H1 (cell line): ENCODE results near the gene TUBA8. TPM values are rescaled to one million over a fixed set of nuclear protein-coding genes. Genes with fewer than 3 reads are reported as not detected.

ENCODE experiments used
- CTCF ChIA-PET: fragments of 300-600 bp; sonication (Branson Sonifier 250); formaldehyde crosslinking; loops from one replicate; lab custom pipeline; 2021; ENCODE audit not compliant: partially characterized antibody; lab: Charles Lee
- POLR2A ChIA-PET: fragments of 300-600 bp; sonication (Branson Sonifier 250); formaldehyde crosslinking; loops from one replicate; lab custom pipeline; 2021; ENCODE audit warnings: inconsistent platforms; ENCODE audit not compliant: partially characterized antibody; lab: Charles Lee
- DNase-seq, 2 experiments: peaks; one replicate each; pipeline versions ENCODE4 v3.0.0 to v3.0.0-alpha.2; 2010 to 2022; ENCODE audit warnings: low spot score in 2 of 2, low read depth in 1 of 2, mixed read lengths in 1 of 2
- FAIRE-seq: peaks from 2 replicates; lab custom pipeline; 2011; peaks lifted over from hg19 to GRCh38; lab: Jason Lieb, UNC
- H2AFZ ChIP-seq: 2 replicates; pipeline ENCODE4 v1.8.1; 2012; ENCODE audit warnings: low read length, inconsistent platforms
- H2AK5ac ChIP-seq: 2 replicates; pipeline ENCODE4 v1.6.1; 2013; ENCODE audit warnings: low read depth, low read length
- H2BK120ac ChIP-seq: replicated peaks from 2 replicates; pipeline ENCODE3; 2013; ENCODE audit warnings: low read depth, low read length, inconsistent platforms
- H2BK12ac ChIP-seq: 2 replicates; pipeline ENCODE4 v1.6.1; 2013; ENCODE audit warnings: low read depth, low read length
- H2BK15ac ChIP-seq: 2 replicates; pipeline ENCODE4 v1.6.1; 2013; ENCODE audit warnings: low read length
- H2BK20ac ChIP-seq: 2 replicates; pipeline ENCODE4 v1.6.1; 2013; ENCODE audit warnings: low read length
- H2BK5ac ChIP-seq: 2 replicates; pipeline ENCODE4 v1.6.1; 2013; ENCODE audit warnings: low read depth, low read length
- H3K14ac ChIP-seq: 2 replicates; pipeline ENCODE4 v1.6.1; 2013; ENCODE audit warnings: inconsistent platforms; ENCODE audit not compliant: insufficient read length
- H3K18ac ChIP-seq: 2 replicates; pipeline ENCODE4 v1.6.1; 2013; ENCODE audit warnings: low read length; ENCODE audit errors: extremely low read depth
- H3K23ac ChIP-seq: 2 replicates; pipeline ENCODE4 v1.6.1; 2013; ENCODE audit warnings: inconsistent platforms; ENCODE audit not compliant: insufficient read length
- H3K23me2 ChIP-seq: 2 replicates; pipeline ENCODE4 v1.6.1; 2013; ENCODE audit warnings: low read depth, low read length
- H3K27ac ChIP-seq: 2 replicates; pipeline ENCODE4 v1.6.1; 2011; ENCODE audit warnings: low read depth, low read length, inconsistent platforms
- H3K27me3 ChIP-seq, 4 experiments: replicated peaks in 1 of 4; 1 replicate in 1 of 4; 2 replicates in 3 of 4; pipeline versions ENCODE4 v1.6.1 to v1.8.1; 2011 to 2013; ENCODE audit warnings: low read length in 3 of 4, mild to moderate bottlenecking in 3 of 4, inconsistent platforms in 2 of 4, mixed read lengths in 2 of 4, moderate library complexity in 1 of 4; ENCODE audit not compliant: control insufficient read depth in 3 of 4, insufficient read depth in 3 of 4; ENCODE audit errors: extremely low read depth in 1 of 4
- H3K36me3 ChIP-seq, 4 experiments: 2 replicates each; pipeline versions ENCODE4 v1.6.1 to v1.8.1; 2011 to 2013; ENCODE audit warnings: mild to moderate bottlenecking in 4 of 4, low read length in 3 of 4, moderate library complexity in 2 of 4, control low read depth in 1 of 4, inconsistent platforms in 1 of 4; ENCODE audit not compliant: insufficient read depth in 4 of 4, control insufficient read depth in 2 of 4
- H3K4ac ChIP-seq: replicated peaks from 2 replicates; pipeline ENCODE3; 2013; ENCODE audit warnings: low read length, low read depth, mixed read lengths, inconsistent platforms; ENCODE audit not compliant: insufficient read length
- H3K4me1 ChIP-seq, 4 experiments: replicated peaks in 1 of 4; 1 replicate in 1 of 4; 2 replicates in 3 of 4; pipeline versions ENCODE4 v1.6.1 to v1.8.1; 2011 to 2013; ENCODE audit warnings: low read length in 3 of 4, inconsistent platforms in 2 of 4, mixed read lengths in 1 of 4; ENCODE audit not compliant: insufficient read depth in 4 of 4, control insufficient read depth in 3 of 4
- H3K4me2 ChIP-seq, 2 experiments: 2 replicates each; pipeline versions ENCODE4 v1.6.1 to v1.8.1; 2011 to 2013; ENCODE audit warnings: low read depth in 2 of 2, low read length in 2 of 2, control low read depth in 1 of 2, inconsistent platforms in 1 of 2, mild to moderate bottlenecking in 1 of 2; ENCODE audit not compliant: insufficient read depth in 1 of 2
- H3K4me3 ChIP-seq, 4 experiments: fragments of 200-600, 300-600 bp in 1 of 4; sonication (generic), shearing (Covaris generic), sonication (Bioruptor Twin) in 1 of 4; 2 replicates each; pipeline versions ENCODE4 v1.5.1 to v1.8.1; 2011 to 2016; ENCODE audit warnings: low read length in 4 of 4, low read depth in 3 of 4, control low read depth in 2 of 4, inconsistent platforms in 2 of 4, mild to moderate bottlenecking in 2 of 4, mixed read lengths in 1 of 4, moderate library complexity in 1 of 4; ENCODE audit not compliant: insufficient read depth in 2 of 4; ENCODE audit errors: extremely low read depth in 1 of 4
- H3K56ac ChIP-seq: replicated peaks from 2 replicates; pipeline ENCODE3; 2013; ENCODE audit warnings: low read depth, mild to moderate bottlenecking, mixed read lengths, low read length, inconsistent platforms; ENCODE audit not compliant: insufficient read length
- H3K79me1 ChIP-seq: 2 replicates; pipeline ENCODE4 v1.6.1; 2013; ENCODE audit warnings: low read depth, low read length, control low read depth
- H3K79me2 ChIP-seq, 2 experiments: 2 replicates each; pipeline versions ENCODE4 v1.6.1 to v1.8.1; 2012 to 2013; ENCODE audit warnings: low read length in 2 of 2, mild to moderate bottlenecking in 2 of 2, inconsistent platforms in 1 of 2; ENCODE audit not compliant: insufficient read depth in 2 of 2, control insufficient read depth in 1 of 2
- H3K9ac ChIP-seq, 4 experiments: replicated peaks in 1 of 4; 1 replicate in 1 of 4; 2 replicates in 3 of 4; pipeline versions ENCODE4 v1.6.1 to v1.8.1; 2011 to 2013; ENCODE audit warnings: low read depth in 3 of 4, low read length in 3 of 4, control low read depth in 2 of 4, mild to moderate bottlenecking in 2 of 4, moderate library complexity in 2 of 4, inconsistent platforms in 1 of 4; ENCODE audit errors: extremely low read depth in 1 of 4
- H3K9me3 ChIP-seq, 2 experiments: 2 replicates each; pipeline versions ENCODE4 v1.6.1 to v1.8.1; 2012 to 2013; ENCODE audit warnings: mild to moderate bottlenecking in 2 of 2, moderate library complexity in 2 of 2, control low read depth in 1 of 2, inconsistent platforms in 1 of 2, low read depth in 1 of 2, low read length in 1 of 2, mixed read lengths in 1 of 2; ENCODE audit not compliant: insufficient read depth in 2 of 2
- H4K20me1 ChIP-seq, 2 experiments: replicated peaks in 1 of 2; 2 replicates each; pipeline versions ENCODE3 to v1.8.1; 2011 to 2013; ENCODE audit warnings: inconsistent platforms in 2 of 2, low read length in 2 of 2, mild to moderate bottlenecking in 1 of 2; ENCODE audit not compliant: insufficient read depth in 2 of 2, control insufficient read depth in 1 of 2
- H4K5ac ChIP-seq: 2 replicates; pipeline ENCODE4 v1.6.1; 2013; ENCODE audit warnings: low read length, low read depth, mixed read lengths, inconsistent platforms; ENCODE audit not compliant: insufficient read length
- H4K8ac ChIP-seq: 2 replicates; pipeline ENCODE4 v1.8.0; 2013; ENCODE audit warnings: mild to moderate bottlenecking, moderate library complexity, low read length, inconsistent platforms; ENCODE audit not compliant: insufficient read depth; ENCODE audit errors: extremely low read depth
- H4K91ac ChIP-seq: replicated peaks from 2 replicates; pipeline ENCODE3; 2013; ENCODE audit warnings: low read length, mixed read lengths, inconsistent platforms; ENCODE audit not compliant: insufficient read length
- CTBP2 ChIP-seq: IDR thresholded peaks from 2 replicates; pipeline ENCODE4 v1.7.0; 2011; ENCODE audit warnings: borderline replicate concordance, mild to moderate bottlenecking, moderate library complexity, mixed read lengths, low read length; ENCODE audit not compliant: insufficient read depth, insufficient read length
- JUND ChIP-seq: IDR thresholded peaks from 2 replicates; pipeline ENCODE4 v1.6.1; 2011; ENCODE audit warnings: mild to moderate bottlenecking, improper control_type of control experiment, low read length
- KDM1A ChIP-seq: fragments of 200-600, 300-600 bp; sonication (generic); IDR thresholded peaks from 2 replicates; pipeline ENCODE4 v1.7.1; 2016; ENCODE audit warnings: mild to moderate bottlenecking, low read length, borderline replicate concordance
- POU5F1 ChIP-seq: IDR thresholded peaks from 2 replicates; pipeline ENCODE4 v1.6.1; 2011; ENCODE audit warnings: low read depth, mild to moderate bottlenecking, low read length, moderate library complexity
- RAD21 ChIP-seq, 2 experiments: IDR thresholded peaks in 1 of 2; conservative IDR thresholded peaks in 1 of 2; 2 replicates each; pipeline ENCODE4 v1.6.1; 2011; ENCODE audit warnings: low read depth in 2 of 2, low read length in 2 of 2, improper control_type of control experiment in 1 of 2, inconsistent platforms in 1 of 2, mild to moderate bottlenecking in 1 of 2, moderate library complexity in 1 of 2
- RFX5 ChIP-seq: IDR thresholded peaks from 2 replicates; pipeline ENCODE4 v1.6.1; 2011; ENCODE audit warnings: low read depth, low read length, improper control_type of control experiment, borderline replicate concordance
- SAP30 ChIP-seq: fragments of 300-600 bp; sonication (generic); IDR thresholded peaks from 2 replicates; pipeline ENCODE4 v1.7.1; 2012; ENCODE audit warnings: low read length, moderate library complexity, mild to moderate bottlenecking, inconsistent platforms; ENCODE audit not compliant: insufficient read depth, insufficient replicate concordance
- SIX5 ChIP-seq: IDR thresholded peaks from 2 replicates; pipeline ENCODE4 v1.6.1; 2011; ENCODE audit warnings: mild to moderate bottlenecking, low read depth, low read length
- WGBS, 2 experiments: shearing (Covaris generic) in 1 of 2; methylation state at CpG; one replicate each; pipeline versions ENCODE4 v1.1.6 to v1.1.7; 2013 to 2015; ENCODE audit warnings: low lambda C conversion rate in 2 of 2, mixed read lengths in 2 of 2, inconsistent platforms in 1 of 2, low coverage in 1 of 2, missing lambda C conversion rate in 1 of 2; ENCODE audit not compliant: insufficient replicate concordance in 2 of 2, insufficient coverage in 1 of 2, insufficient read length in 1 of 2; ENCODE audit errors: extremely low coverage in 1 of 2, missing lambda C conversion rate in 1 of 2; 5-methylcytosine and 5-hydroxymethylcytosine counted together
- polyA plus RNA-seq, 7 experiments: library from polyadenylated mRNA; depleted of rRNA in 3 of 7; stranded (reverse) in 5 of 7; unstranded in 2 of 7; fragments of >200 nt in 5 of 7; fragments of 200-250 nt in 2 of 7; gene quantifications; 1 replicate in 5 of 7; 2 replicates in 1 of 7; 4 replicates in 1 of 7; pipeline versions ENCODE4 v1.2.1 to v1.2.3, GENCODE V29; 2011 to 2013; ENCODE audit warnings: missing spikeins in 2 of 7, mixed read lengths in 2 of 7
- total RNA-seq: library from RNA; stranded (reverse); fragmentation: NEBNext Ultra II Directional; extraction: Animal tissue kit (Norgen Biotek cat#: 25700); gene quantifications from 2 replicates; pipeline ENCODE4 v1.2.1, GENCODE V29; 2021
- TF ChIP-seq, protein P1 (sequence below), 3 experiments: IDR thresholded peaks; 1 replicate in 2 of 3; 2 replicates in 1 of 3; pipeline versions ENCODE4 v1.5.1 to v1.6.1; 2011; ENCODE audit warnings: low read length in 3 of 3, mild to moderate bottlenecking in 3 of 3, inconsistent platforms in 2 of 3, low read depth in 1 of 3, moderate library complexity in 1 of 3; ENCODE audit not compliant: insufficient read depth in 1 of 3; ENCODE audit errors: control extremely low read depth in 1 of 3
- TF ChIP-seq, protein P2 (sequence below): IDR thresholded peaks from 2 replicates; pipeline ENCODE4 v1.6.1; 2012; ENCODE audit warnings: inconsistent platforms

Gene TUBA8
- total and polyA plus RNA-seq, 2 of the 8 experiments (the other 6 are each of a cell fraction or from before 2014, with no cell fraction given): 1.0 to 4.0 TPM

DNA sequence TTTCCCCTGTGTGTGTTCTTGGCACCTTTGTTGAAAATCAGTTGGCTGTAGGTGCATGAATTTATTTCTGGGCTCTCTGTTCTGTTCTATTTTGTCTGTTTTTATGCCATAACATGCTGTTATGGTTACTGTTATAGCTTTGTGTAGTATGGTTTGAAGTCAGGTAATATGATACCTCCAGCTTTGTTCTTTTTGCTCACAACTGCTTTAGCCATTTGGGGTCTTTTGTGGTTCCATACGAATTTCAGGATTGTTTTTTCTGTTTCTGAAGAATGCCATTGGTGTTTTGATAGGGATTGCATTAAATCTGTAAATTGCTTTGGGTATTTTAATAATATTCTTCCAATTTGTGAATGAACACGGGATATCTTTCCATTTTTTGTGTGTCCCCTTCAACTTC is 28.1 kb upstream of the TUBA8 start:
- no peak for FAIRE-seq
- H2BK5ac ChIP-seq: no peak overlapping the region
- no peak overlapping the region for H3K18ac ChIP-seq
- CTCF ChIA-PET: interaction anchor here (1.6 kb wide), 1 partner anchor 294 kb away, joined by 3 read pairs; no protein-coding TSS in a partner anchor
- POLR2A ChIA-PET: no interaction called here
- no peak overlapping the region for H3K9ac ChIP-seq
- no peak for DNase-seq
- no peak overlapping the region for H4K91ac ChIP-seq
- peaks cover 1% of the 10 kb centered on the region; the same call in 1 of the 2 replicates for H3K23me2 ChIP-seq
- H3K79me2 ChIP-seq: peaks cover 0 to 36% of the 10 kb centered on the region in 2 experiments; a peak in 3 of 4 replicates
- H3K27me3 ChIP-seq: no peaks in the 10 kb centered on the region
- H3K4ac ChIP-seq: no peak overlapping the region
- H2AFZ ChIP-seq: no peak overlapping the region
- H3K27ac ChIP-seq: no peak overlapping the region
- peaks cover 13 to 31% (median 23%) of the 10 kb centered on the region in 4 experiments; a peak in 7 of 8 replicates for H3K36me3 ChIP-seq
- no peak overlapping the region for H3K14ac ChIP-seq
- no peak overlapping the region for H3K56ac ChIP-seq
- H2BK20ac ChIP-seq: no peak overlapping the region
- no peak overlapping the region for H4K8ac ChIP-seq
- H3K23ac ChIP-seq: no peak overlapping the region
- H3K4me1 ChIP-seq: 0 out of 7 replicates have a peak, but pooled peaks cover 0 to 3% (median 0%) of the 10 kb centered on the region in 4 experiments
- H3K79me1 ChIP-seq: peaks cover 9% of the 10 kb centered on the region
- no peak overlapping the region for H2BK12ac ChIP-seq
- no peak overlapping the region for H2AK5ac ChIP-seq
- no peak overlapping the region for H2BK120ac ChIP-seq
- no peak overlapping the region; a peak in 1 of 4 replicates for H3K4me2 ChIP-seq
- no peak overlapping the region for H2BK15ac ChIP-seq
- H3K4me3 ChIP-seq: no peak overlapping the region
- WGBS, 2 experiments: 81% methylated on average over 2 of the region's 2 CpGs; no CpG with 5 or more reads in 1 of the 2 experiments
- H3K9me3 ChIP-seq: no peaks in the 10 kb centered on the region
- H4K20me1 ChIP-seq: peaks cover 2 to 3% of the 10 kb centered on the region in 2 experiments
- H4K5ac ChIP-seq: no peak overlapping the region
- TF ChIP-seq CTBP2 (no peak), JUND (no peak), KDM1A (no peak), RFX5 (no peak), SAP30 (no peak), SIX5 (no peak), RAD21 (IDR thresholded peaks at IDR 0.05 in 1 of 2, conservative IDR thresholded peaks at IDR 0.05 in 1 of 2; ENCODE audit: low read depth in 2 of 2, low read length in 2 of 2) (no peak), POU5F1 (no peak)
- TF ChIP-seq, protein P1, sequence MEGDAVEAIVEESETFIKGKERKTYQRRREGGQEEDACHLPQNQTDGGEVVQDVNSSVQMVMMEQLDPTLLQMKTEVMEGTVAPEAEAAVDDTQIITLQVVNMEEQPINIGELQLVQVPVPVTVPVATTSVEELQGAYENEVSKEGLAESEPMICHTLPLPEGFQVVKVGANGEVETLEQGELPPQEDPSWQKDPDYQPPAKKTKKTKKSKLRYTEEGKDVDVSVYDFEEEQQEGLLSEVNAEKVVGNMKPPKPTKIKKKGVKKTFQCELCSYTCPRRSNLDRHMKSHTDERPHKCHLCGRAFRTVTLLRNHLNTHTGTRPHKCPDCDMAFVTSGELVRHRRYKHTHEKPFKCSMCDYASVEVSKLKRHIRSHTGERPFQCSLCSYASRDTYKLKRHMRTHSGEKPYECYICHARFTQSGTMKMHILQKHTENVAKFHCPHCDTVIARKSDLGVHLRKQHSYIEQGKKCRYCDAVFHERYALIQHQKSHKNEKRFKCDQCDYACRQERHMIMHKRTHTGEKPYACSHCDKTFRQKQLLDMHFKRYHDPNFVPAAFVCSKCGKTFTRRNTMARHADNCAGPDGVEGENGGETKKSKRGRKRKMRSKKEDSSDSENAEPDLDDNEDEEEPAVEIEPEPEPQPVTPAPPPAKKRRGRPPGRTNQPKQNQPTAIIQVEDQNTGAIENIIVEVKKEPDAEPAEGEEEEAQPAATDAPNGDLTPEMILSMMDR (IDR thresholded peaks at IDR 0.05; ENCODE audit: control extremely low read depth in 1 of 3, insufficient read depth in 1 of 3, low read depth in 1 of 3, low read length in 3 of 3): no peak
- TF ChIP-seq, protein P2, sequence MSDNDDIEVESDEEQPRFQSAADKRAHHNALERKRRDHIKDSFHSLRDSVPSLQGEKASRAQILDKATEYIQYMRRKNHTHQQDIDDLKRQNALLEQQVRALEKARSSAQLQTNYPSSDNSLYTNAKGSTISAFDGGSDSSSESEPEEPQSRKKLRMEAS: no peak
